HG03432 (cell line): ENCODE results near the gene CREG2.

ENCODE experiments used
- ATAC-seq: cut with Tn5 transposase; IDR thresholded peaks from one replicate; pipeline ENCODE4 v1.9.1; 2021; ENCODE audit warnings: mild to moderate bottlenecking, moderate library complexity; ENCODE audit not compliant: unreplicated experiment

Gene CREG2

DNA sequence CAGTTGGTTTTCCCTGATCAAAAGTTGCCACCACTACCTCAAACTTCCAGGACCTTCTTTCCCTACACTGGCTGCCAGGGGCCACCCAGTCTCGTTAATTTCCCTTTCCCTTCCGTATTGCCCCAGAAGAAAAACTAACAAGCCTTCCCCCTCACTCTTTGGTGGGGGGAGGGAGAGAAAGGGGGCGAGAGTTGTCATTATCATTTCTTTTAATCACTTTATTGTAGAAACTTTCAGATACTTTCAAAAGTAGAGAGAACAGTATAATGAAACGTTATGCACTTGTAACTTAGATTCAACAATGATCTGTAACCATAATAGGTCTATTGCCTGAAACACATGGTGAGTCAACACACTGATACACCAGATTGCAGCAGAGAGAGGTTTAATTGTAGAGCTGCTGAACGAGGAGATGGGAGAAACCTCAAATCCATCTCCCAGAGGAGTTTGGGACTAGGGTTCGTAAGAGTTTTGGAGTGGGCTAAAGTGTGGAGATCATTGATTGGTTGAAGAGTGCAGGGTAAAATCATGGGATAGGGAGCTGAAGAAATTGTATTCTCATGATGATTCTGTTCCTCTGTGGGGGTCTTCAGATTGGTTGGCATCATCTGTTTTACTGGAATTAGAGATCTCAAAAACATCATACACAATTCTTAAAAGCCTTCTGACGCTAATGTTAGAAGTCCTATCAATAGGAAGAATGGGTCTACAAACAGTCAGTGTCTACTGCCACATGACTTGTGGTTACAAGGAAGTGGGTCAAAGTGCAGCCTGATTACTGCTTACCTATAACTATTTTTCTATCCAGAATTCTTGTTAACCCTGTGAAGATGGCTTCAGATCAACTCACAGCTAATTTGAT, 76.2 kb downstream of the CREG2 start:
- ATAC-seq = no peak

- no peak for ATAC-seq
These were observed 77.0 kb downstream of the CREG2 start for GRCh38 chr2:101310090-101310833.

DNA sequence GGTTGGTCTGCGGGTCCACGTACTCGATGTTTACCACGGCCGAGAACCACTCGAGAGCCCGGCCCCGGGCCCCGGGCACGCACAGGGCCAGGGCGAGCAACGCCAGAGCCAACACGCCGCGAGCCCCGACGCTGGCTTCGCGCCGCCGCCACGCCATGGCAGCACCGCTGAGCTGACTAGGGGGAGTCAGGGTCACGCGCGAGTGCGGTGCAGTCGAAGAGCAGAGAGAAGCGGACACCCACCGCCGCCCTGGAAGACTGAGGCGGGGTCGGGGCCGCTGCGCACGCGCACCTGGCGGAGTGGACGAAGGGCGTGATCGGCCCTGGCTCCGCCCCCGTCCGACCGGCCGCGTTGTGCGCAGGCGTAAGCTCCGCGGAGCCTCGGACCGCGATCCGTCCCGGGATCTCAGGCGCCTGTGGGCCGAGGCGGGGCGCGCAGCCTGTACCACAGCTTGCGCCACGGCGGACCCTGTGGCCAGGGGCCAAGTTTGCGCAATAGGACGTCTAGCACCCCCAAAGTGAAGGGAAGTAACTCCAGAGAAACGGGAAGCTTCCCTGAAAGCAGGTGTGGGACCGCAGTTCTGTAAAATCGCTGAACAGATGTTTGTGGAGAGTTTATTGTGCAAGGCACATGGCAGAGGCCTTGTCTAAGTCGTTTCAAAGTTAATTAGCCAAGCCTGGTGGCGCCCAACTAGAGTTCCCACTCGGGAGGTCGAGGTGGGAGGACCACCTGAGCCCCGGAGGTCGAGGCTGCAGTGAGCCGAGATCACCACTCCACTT, 78.7 kb downstream of the CREG2 start, which contains the start of gene RNF149:
TSS of gene RNF149 (minus strand) at position 270 of the 779 bp plus-strand sequence. CDS start at position 157, 113 bp downstream.
- peak; percentile 67 for ATAC-seq

DNA sequence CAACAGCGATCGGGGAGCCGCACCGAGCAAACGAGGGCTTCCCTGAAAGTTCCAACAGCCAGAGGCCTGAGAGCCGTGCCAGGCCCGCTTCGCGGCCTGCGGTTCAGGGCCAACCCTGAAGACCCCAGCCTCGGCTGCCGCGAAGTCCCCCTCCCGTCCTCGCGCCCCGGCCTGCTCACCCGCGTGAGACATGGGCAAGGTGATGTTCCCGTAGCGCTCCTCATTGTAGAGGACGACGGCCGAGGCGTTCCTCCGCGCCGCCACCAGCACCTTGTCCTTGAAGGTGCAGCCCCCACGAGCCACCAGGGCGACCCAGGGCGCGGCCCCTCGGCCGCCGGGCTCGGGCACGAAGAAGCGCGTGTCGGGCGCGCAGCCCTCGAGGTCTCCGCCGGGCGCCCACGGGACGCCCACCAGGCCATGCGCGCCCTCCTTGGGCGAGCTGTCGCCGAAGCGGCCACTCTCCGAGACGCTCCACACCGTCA, 79.3 kb downstream of the CREG2 start:
- ATAC-seq = peak; percentile 23

GRCh38 chr2:101307503-101307902, 79.8 kb downstream of the CREG2 start:
- no peak for ATAC-seq

DNA sequence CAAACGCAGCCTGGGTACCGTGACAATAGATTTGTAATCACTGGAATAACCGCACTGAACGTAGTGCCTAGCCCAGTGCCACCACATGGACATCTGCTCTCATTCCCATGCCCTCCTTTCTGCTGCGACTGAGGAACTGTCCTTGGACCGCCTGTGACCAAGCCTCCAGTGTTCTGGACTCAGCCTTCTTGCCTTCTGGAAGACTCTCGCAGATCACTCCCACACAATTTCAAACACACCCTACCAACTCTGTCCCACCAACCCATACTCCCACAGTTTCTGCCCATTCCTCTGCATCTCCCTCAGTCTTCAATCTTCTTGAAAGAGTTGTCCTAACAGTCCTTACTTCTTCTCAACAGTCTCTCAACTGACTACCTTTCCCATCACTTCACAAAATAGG, 80.9 kb downstream of the CREG2 start:
- peak; percentile 0 for ATAC-seq

GRCh38 chr2:101305492-101306078, 81.7 kb downstream of the CREG2 start:
- no peak for ATAC-seq

DNA sequence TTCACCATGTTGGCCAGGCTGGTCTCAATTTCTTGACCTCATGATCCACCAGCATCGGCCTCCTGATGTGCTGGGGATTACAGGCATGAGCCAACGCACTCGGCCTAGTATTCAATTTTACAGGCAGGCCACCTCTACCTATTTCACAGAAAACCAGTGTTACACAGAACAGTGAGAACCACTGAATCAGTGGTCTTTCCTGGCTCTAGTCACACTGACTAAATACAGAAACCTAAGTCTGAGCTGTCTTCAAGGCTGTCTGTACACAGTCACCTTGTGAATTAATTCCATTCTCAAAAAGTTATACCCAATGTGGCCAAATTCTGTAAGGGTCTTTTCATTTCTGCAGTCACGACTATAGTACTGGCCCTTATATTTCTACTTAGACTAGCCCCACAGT, 82.3 kb downstream of the CREG2 start:
- ATAC-seq = no peak

DNA sequence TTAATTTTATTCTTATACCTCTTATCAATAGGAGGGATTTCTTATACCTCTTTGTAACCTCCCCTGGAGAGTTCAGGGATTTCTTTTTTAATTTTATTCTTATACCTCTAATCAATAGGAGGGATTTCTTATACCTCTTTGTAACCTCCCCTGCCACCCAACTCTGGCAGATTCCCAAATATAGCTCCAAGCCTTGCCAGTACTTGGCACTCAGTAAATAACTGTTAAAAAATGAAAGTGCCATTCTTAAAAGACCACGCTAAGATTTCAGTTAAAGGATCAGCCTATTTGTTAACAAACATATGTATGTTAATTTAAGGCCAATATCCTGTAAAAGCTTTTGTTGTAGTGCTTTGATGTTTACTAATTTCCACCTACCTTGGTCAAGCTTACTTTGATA, 83.6 kb downstream of the CREG2 start:
- no peak for ATAC-seq

DNA sequence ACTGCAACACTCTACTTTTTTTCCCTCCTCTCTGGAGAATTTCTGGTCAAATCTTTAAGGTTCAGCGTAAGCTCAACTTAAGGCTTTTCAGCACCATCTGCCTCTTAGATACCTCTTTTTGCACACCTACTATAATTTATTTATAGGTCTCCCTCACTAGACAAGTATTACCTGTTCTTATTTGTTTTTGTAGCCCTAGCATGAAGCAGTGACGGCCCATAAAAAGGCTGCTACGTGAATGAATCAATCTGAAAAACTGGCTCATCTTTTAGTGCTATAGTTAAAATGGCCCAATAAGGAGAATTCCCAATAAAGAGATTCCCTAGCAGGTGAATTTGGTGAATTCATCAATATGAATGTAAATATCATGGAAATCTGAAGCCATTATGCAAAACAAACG, 85.3 kb downstream of the CREG2 start:
- ATAC-seq = no peak

DNA sequence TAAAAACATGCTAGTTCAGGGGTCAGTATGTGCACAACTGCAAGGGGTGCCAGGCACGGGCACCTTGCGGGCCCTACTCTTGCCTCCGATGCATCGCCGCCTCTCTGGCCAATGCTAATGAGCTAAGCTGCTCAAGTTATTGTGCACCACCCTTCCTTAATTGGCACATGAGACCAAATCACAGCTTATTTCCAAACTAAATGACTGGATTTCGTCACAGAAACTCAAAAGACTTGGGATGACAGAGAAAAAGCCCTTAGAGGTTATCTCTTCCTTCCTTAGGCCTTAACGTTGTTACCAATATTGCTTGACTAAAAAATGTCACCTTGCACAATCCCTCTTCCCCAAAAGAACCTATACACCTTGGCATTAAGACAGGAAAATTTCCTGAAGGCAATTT, 86.5 kb downstream of the CREG2 start:
- ATAC-seq = no peak

DNA sequence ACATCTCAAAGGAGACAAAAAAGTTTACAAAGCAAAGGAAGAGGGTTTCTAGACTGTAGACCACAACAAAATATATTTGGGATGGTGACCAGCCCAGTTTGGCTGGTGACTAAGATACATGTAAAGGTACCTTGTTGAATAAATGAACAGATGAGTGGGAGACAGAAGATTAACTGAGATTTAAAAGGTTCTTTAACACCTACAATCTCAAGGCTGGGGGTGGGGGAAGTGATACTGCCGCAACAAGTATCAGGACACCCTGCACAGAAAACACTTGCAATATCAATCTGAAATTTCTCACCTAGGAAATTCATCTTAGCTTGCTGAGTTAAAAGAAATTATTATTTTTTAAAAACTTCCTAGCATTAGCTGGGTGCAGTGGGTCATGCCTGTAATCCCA, 87.1 kb downstream of the CREG2 start:
- ATAC-seq = no peak

- ATAC-seq = no peak
These were observed 87.7 kb downstream of the CREG2 start for GRCh38 chr2:101299604-101300003.

DNA sequence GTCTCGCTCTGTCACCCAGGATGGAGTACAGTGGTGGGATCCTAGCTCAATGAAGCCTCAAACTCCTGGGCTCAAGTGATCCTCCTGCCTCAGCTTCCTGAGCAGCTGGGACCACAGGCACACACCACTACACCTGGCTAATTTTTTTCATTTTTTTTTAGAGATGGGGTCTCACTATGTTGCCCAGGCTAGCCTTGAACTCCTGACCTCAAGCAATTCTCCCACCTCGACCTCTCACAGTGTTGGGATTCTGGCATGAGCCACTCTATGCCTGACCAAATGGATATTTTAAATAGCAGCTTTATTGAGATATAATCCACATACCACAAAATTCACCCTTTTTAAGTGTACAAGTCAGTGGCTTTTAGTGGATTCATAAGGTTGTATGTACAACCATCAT, 89.9 kb downstream of the CREG2 start:
- ATAC-seq = no peak

- ATAC-seq = no peak
These were observed 90.9 kb downstream of the CREG2 start for GRCh38 chr2:101296371-101296770.

GRCh38 chr2:101295895-101296294, 91.4 kb downstream of the CREG2 start:
- ATAC-seq = no peak
